ENCODE results near the gene SLC16A2.

DNA sequence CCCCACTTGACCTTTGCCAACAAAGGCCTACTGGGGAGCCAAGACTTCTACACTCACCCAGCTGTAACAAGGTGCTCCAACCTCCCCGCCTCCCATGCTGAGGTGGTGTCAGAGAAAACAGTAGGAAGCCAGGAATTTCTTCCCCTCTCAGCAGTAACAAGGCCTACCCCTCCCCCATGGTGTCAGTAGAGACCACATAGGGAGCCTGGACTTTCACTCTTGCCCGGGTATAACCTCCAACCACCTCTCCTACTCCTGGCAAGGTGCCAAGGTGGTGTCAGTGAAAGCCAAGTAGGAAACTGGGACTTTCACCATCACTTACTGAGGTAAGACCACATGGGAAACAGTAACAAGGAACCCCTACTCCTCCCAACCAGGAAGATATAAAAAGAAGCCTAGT is 93.1 kb downstream of the SLC16A2 start:
- TF ChIP-seq POLR2A (IDR thresholded peaks at IDR 0.05; ENCODE audit: low read depth, low read length) (no peak), POLR2AphosphoS5 (IDR thresholded peaks at IDR 0.05; ENCODE audit: low read depth, low read length) (no peak)
